ENCODE measurements around the gene CD44.

CD44 gene

GRCh38 chr11:35270342-35270741 lies 131.4 kb downstream of the CD44 start:
- DNase-seq: no peak

GRCh38 chr11:35271031-35271430 lies 132.1 kb downstream of the CD44 start:
- no peak for DNase-seq

DNA sequence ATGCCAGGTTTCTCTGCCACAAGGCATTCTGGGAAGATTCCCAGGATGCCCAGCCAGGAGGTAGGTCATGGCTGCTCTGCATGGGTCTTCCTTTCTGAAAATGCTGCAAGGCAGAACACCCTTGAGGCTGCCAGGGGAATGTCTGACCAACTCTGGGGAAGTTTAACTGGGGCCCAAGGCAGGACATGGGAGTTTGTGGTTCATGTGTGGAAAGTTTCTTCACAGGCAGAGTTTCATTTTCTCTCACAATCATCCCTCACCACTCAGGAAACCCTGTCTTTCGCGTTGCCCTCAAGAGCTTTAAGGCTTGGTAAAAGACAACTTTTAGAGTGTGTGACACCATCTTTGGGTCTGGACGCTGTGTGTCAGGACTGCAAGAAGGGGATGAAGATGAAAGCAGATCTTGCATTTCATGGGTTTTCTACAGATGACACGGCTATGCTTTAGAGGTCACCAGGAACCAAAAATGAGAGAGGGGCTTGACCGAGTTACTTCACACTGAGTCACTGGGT lies 133.5 kb downstream of the CD44 start:
- peak; percentile 20 for DNase-seq

DNA sequence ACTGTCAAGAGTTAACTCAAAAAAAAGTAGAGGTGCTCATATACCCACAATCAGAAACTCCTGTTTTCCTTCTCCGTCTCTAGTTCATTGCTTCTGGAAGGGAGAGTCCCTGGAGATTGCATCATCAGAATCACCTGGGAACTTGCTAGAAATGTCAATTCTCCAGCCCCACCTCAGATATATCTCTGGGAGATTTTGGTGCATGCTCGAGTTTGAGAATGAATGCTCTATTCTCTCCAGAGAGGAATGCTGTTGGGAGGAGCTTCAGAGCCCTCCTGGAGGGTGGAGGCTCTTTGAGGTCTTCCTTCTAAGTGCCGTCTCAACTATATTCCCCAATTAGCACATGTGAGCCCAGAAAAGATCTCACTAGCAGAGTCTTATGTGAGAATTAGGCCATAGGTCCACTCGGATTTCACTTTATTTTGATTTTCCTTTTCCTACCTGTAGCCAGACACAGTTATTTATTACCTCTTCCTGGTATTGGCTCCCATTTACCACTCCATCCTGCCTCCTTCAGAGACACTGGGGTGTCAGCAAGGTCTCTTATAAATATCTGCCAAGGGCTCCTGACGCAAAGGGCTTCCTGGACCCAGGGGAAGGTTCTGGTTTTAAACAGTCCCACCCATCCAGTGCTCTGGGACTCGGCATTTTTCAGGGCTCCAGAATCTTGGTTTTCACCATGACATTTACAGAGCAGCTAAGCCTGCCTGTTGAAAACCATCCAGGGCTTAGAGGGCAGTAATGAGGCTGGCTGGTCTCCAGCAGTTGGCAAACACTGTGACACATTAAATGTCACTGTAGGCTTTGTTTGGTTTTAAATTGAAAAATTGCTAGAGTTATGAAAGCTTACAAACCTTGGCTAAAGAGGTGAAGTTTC lies 136.2 kb downstream of the CD44 start:
- DNase-seq: no peak

DNA sequence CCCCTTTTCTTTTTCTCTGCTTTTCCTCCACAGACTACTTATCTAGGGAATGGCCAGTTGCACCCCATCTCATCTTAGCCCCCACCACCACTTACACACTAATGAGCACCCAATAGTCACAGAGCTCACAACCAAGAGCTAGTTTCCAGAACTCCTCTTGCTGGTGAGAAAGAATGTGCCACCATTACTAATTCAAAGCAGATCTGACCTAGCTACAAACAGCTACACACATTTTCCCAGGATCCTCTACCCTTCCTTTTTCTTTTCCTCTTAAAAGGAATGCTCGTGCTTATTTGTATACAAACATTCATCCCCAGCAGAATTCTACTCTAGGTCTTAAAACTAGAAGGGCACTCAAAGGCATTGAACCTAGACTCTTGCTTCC lies 136.8 kb downstream of the CD44 start:
- DNase-seq: no peak

DNA sequence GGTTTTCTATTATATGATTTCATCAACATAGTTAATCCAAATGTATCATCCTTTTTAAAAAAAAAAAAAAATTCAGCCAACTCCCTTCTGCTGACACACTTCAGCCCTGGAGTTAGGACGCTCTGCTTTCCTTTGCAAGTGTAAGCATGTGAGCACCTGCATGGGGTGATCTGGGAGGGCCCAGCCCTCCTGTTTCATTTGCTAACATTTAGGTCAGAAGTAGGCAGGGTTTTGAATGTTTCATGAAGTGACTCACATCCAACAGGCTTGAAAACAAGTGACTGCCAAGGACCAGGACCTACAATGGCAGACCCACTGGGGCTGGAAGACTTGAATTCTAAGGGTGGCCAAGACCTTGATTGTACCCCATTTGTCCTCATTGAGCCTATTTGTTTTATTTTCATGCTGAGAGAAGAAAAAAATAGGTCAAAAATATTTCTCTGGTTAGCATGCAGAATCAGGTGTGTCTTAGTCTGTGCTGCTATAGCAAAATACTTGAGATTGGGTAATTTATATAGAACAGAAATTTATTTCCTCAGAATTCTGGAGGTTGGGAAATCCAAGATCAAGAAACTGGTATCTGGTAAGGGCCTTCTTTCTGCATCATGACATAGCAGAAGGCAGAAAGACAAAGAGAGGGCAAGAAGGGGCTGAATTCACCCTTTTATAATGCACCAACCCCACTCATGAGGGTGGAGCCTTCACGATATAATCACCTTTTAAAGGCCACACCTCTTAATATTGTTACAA lies 137.6 kb downstream of the CD44 start:
- DNase-seq: no peak

- DNase-seq: no peak
Measured at GRCh38 chr11:35277827-35278226, 138.9 kb downstream of the CD44 start.

DNA sequence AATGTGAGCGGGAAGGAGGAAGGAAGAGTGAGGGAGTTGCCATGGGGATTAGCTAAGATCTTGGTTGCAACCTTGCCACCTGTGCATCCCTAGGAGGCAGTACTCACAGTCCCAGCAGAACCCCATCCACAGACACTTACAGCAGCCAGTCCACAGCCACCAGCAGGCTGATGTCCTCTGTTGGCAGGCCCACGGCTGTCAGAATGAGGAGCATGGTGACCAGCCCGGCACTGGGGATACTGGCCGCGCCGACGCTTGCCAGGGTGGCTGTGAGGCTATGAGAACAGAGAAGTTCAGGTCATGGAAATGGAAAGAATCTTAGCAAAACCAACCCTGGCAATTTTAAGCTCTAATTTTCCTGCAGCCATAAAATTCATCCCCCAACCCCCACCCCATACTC lies 141.8 kb downstream of the CD44 start:
- DNase-seq: no peak

- no peak for DNase-seq
Measured at GRCh38 chr11:35281169-35281688, 142.3 kb downstream of the CD44 start.
